HCT116 (cell line): Measurements from ENCODE around the gene HOXD3. TPM values are rescaled to one million over a fixed set of nuclear protein-coding genes. Genes with fewer than 3 reads are reported as not detected.

Experiments used
- ATAC-seq: fragments of 200-7000 bp; cut with Tn5 transposase; 2 replicates; pipeline ENCODE4 v1.9.1; 2020; ENCODE audit warnings: mild to moderate bottlenecking, moderate library complexity
- BruUV-seq: library from RNA; stranded (reverse); fragments of 400-500 nt; replicated peaks from 2 replicates; lab custom pipeline; 2021; lab: Mats Ljungman, UMichigan
- CTCF ChIA-PET: fragments of 300-600 bp; sonication (Branson Sonifier 250); formaldehyde crosslinking; loops from one replicate; lab custom pipeline; 2021; ENCODE audit warnings: antibody characterized with exemption; lab: Charles Lee
- POLR2A ChIA-PET: fragments of 300-600, 350-600 bp; sonication (Branson Sonifier 250); formaldehyde crosslinking; loops from one replicate; lab custom pipeline; 2021; ENCODE audit warnings: antibody characterized with exemption; lab: Charles Lee
- RAD21 ChIA-PET, 2 experiments: fragments of 300-600 bp; sonication (Branson Sonifier 250); formaldehyde crosslinking; loops; one replicate each; lab custom pipeline; 2023; ENCODE audit warnings: low total read pairs in 2 of 2; ENCODE audit not compliant: uncharacterized antibody in 2 of 2, unreplicated experiment in 2 of 2, low non-redundant PET in 1 of 2; lab: Charles Lee
- DNase-seq: peaks from one replicate; pipeline ENCODE4 v3.0.0-alpha.2; 2010; ENCODE audit warnings: low read depth, low spot score
- H2AFZ ChIP-seq: fragments of 200-600 bp; shearing (Covaris generic), sonication (generic); 2 replicates; pipeline ENCODE4 v1.6.1; 2017; ENCODE audit warnings: low read depth, mixed run types, mixed read lengths, antibody characterized with exemption, low read length; ENCODE audit not compliant: poor library complexity, severe bottlenecking
- H3K27ac ChIP-seq: 2 replicates; pipeline ENCODE4 v1.5.1; 2012; ENCODE audit warnings: low read depth, low read length
- H3K27me3 ChIP-seq: fragments of 200-600 bp; sonication (generic); 2 replicates; pipeline ENCODE4 v1.6.1; 2016; ENCODE audit warnings: mixed run types, low read length, mixed read lengths; ENCODE audit not compliant: insufficient read depth
- H3K36me3 ChIP-seq, 2 experiments: fragments of 200-500 bp in 1 of 2; fragments of 200-600 bp in 1 of 2; sonication (Bioruptor generic) in 1 of 2; sonication (generic) in 1 of 2; 2 replicates each; pipeline versions ENCODE4 v1.5.1 to v1.6.1; 2014 to 2016; ENCODE audit warnings: low read length in 2 of 2, inconsistent platforms in 1 of 2, mixed read lengths in 1 of 2, mixed run types in 1 of 2; ENCODE audit not compliant: insufficient read depth in 2 of 2, control insufficient read depth in 1 of 2
- H3K4me1 ChIP-seq, 2 experiments: fragments of 200-600 bp in 1 of 2; sonication (generic) in 1 of 2; 2 replicates each; pipeline versions ENCODE4 v1.5.1 to v1.6.1; 2012 to 2017; ENCODE audit warnings: low read length in 2 of 2, inconsistent platforms in 1 of 2, mild to moderate bottlenecking in 1 of 2, mixed read lengths in 1 of 2, mixed run types in 1 of 2, moderate library complexity in 1 of 2; ENCODE audit not compliant: insufficient read depth in 2 of 2, control insufficient read depth in 1 of 2
- H3K4me2 ChIP-seq: fragments of 200-600 bp; sonication (generic); 2 replicates; pipeline ENCODE4 v1.6.1; 2017; ENCODE audit warnings: mixed run types, low read length, mixed read lengths
- H3K4me3 ChIP-seq, 2 experiments: fragments of 200-600 bp in 1 of 2; sonication (generic) in 1 of 2; replicated peaks in 1 of 2; 2 replicates each; pipeline ENCODE4 v1.5.1; 2011 to 2016; ENCODE audit warnings: low read length in 2 of 2, control low read depth in 1 of 2, low read depth in 1 of 2, mild to moderate bottlenecking in 1 of 2, mixed read lengths in 1 of 2, mixed run types in 1 of 2
- H3K79me2 ChIP-seq: fragments of 200-600 bp; sonication (generic); 2 replicates; pipeline ENCODE4 v1.6.1; 2017; ENCODE audit warnings: mild to moderate bottlenecking, mixed run types, low read length, moderate library complexity, mixed read lengths; ENCODE audit not compliant: insufficient read depth
- H3K9ac ChIP-seq: fragments of 200-600 bp; sonication (generic); 2 replicates; pipeline ENCODE4 v1.6.1; 2016; ENCODE audit warnings: low read length, mixed read lengths
- H3K9me2 ChIP-seq: fragments of 200-600 bp; sonication (generic), shearing (Covaris generic); 2 replicates; pipeline ENCODE4 v1.6.1; 2017; ENCODE audit warnings: mixed run types, mild to moderate bottlenecking, moderate library complexity; ENCODE audit not compliant: insufficient read depth
- H3K9me3 ChIP-seq, 2 experiments: fragments of 200-500 bp in 1 of 2; fragments of 200-600 bp in 1 of 2; sonication (Bioruptor generic) in 1 of 2; sonication (generic) in 1 of 2; 2 replicates each; pipeline ENCODE4 v1.6.1; 2014 to 2017; ENCODE audit warnings: low read length in 2 of 2, mixed read lengths in 2 of 2, inconsistent platforms in 1 of 2, low read depth in 1 of 2, mild to moderate bottlenecking in 1 of 2, mixed run types in 1 of 2, moderate library complexity in 1 of 2; ENCODE audit not compliant: control insufficient read depth in 1 of 2, insufficient read depth in 1 of 2
- H4K20me1 ChIP-seq: fragments of 200-600 bp; sonication (generic), shearing (Covaris generic); 2 replicates; pipeline ENCODE4 v1.6.1; 2017; ENCODE audit warnings: mixed run types, mild to moderate bottlenecking, moderate library complexity; ENCODE audit not compliant: insufficient read depth
- CBX3 ChIP-seq: IDR thresholded peaks from 2 replicates; pipeline ENCODE4 v1.6.1; 2012; ENCODE audit warnings: low read depth
- CEBPB ChIP-seq: IDR thresholded peaks from 2 replicates; pipeline ENCODE4 v1.6.1; 2012; ENCODE audit warnings: low read depth
- ELF1 ChIP-seq: IDR thresholded peaks from 2 replicates; pipeline ENCODE4 v1.6.1; 2012; ENCODE audit warnings: low read depth, borderline replicate concordance
- JUND ChIP-seq: IDR thresholded peaks from 2 replicates; pipeline ENCODE4 v1.6.1; 2012
- REST ChIP-seq: IDR thresholded peaks from 2 replicates; pipeline ENCODE4 v1.6.1; 2012; ENCODE audit warnings: low read depth
- SIN3A ChIP-seq: IDR thresholded peaks from 2 replicates; pipeline ENCODE4 v1.6.1; 2012; ENCODE audit warnings: low read depth
- SP1 ChIP-seq: IDR thresholded peaks from 2 replicates; pipeline ENCODE4 v1.6.1; 2012; ENCODE audit warnings: low read depth
- SRF ChIP-seq: IDR thresholded peaks from 2 replicates; pipeline ENCODE4 v1.6.1; 2012; ENCODE audit warnings: low read depth
- ZFX ChIP-seq: fragments of 450-650 bp; IDR thresholded peaks from 2 replicates; pipeline ENCODE4 v1.6.1; 2017
- ZNF274 ChIP-seq: fragments of 200-500 bp; sonication (Bioruptor generic); IDR thresholded peaks from 2 replicates; pipeline ENCODE4 v1.6.1; 2014; ENCODE audit warnings: mild to moderate bottlenecking, low read depth, low read length, inconsistent platforms
- intact Hi-C: fragments of 100-400 bp; cut with micrococcal nuclease; formaldehyde crosslinking; loops from 2 replicates; pipeline ENCODE4 v1.10.0; 2022
- total RNA-seq: library from RNA; stranded (reverse); gene quantifications from one replicate; pipeline ENCODE4 v1.2.1, GENCODE V29; 2021; ENCODE audit not compliant: unreplicated experiment

The HOXD3 gene
- total RNA-seq, 1 experiment from 2014 or later: 1.4 TPM

GRCh38 chr2:176162911-176163671 lies 6.0 kb downstream of the HOXD3 start:
- no peak overlapping the region for H2AFZ ChIP-seq
- POLR2A ChIA-PET: interaction anchor here (1.0 kb wide), 1 partner anchor 10 kb away, joined by 3 read pairs; no protein-coding TSS in a partner anchor
- no peaks in the 10 kb centered on the region for H4K20me1 ChIP-seq
- CTCF ChIA-PET: no interaction called here
- no peaks in the 10 kb centered on the region for H3K36me3 ChIP-seq
- no TSS peak for BruUV-seq
- DNase-seq (no peak), ATAC-seq (no peak)
- H3K4me1 ChIP-seq: no peaks in the 10 kb centered on the region
- H3K4me2 ChIP-seq: no peak overlapping the region
- H3K9me3 ChIP-seq: no peaks in the 10 kb centered on the region
- H3K27ac ChIP-seq: no peak overlapping the region
- intact Hi-C loops: no loop called here
- no peak overlapping the region for H3K4me3 ChIP-seq
- RAD21 ChIA-PET: no interaction called here
- TF ChIP-seq SRF (no peak), ZFX (no peak), CEBPB (no peak)
- H3K9ac ChIP-seq: no peak overlapping the region
- H3K9me2 ChIP-seq: no peaks in the 10 kb centered on the region
- no peaks in the 10 kb centered on the region for H3K27me3 ChIP-seq
- H3K79me2 ChIP-seq: no peaks in the 10 kb centered on the region

- Histone ChIP-seq H3K9me3 (no peaks in the 10 kb centered on the region), H3K9me2 (no peaks in the 10 kb centered on the region), H3K9ac (no peak overlapping the region), H3K4me2 (no peak overlapping the region), H3K27me3 (no peaks in the 10 kb centered on the region), H3K4me3 (no peak overlapping the region), H3K4me1 (no peaks in the 10 kb centered on the region), H2AFZ (no peak overlapping the region), H3K36me3 (no peaks in the 10 kb centered on the region), H4K20me1 (no peaks in the 10 kb centered on the region), H3K79me2 (no peaks in the 10 kb centered on the region), H3K27ac (no peak overlapping the region)
- intact Hi-C loops: no loop called here
- RAD21 ChIA-PET: no interaction called here
- CTCF ChIA-PET: no interaction called here
- POLR2A ChIA-PET: no interaction called here
- ATAC-seq (no peak), DNase-seq (no peak)
- TF ChIP-seq ELF1 (no peak), SRF (no peak), CBX3 (no peak), JUND (no peak), SIN3A (no peak), SP1 (no peak), ZNF274 (no peak), REST (no peak)
- no TSS peak for BruUV-seq
Measured at GRCh38 chr2:176163672-176164056, 6.6 kb downstream of the HOXD3 start.
